K562 (cell line): ENCODE results near the gene PPP2R2B. TPM values are rescaled to one million over a fixed set of nuclear protein-coding genes. Genes with fewer than 3 reads are reported as not detected.

ENCODE experiments used
- ATAC-seq: fragments of 200-7000 bp; cut with Tn5 transposase; 3 replicates; pipeline ENCODE4 v1.9.1; 2020; ENCODE audit warnings: moderate library complexity
- BruUV-seq: library from RNA; stranded (reverse); fragments of 400-500 nt; replicated peaks from 2 replicates; lab custom pipeline; 2021; lab: Mats Ljungman, UMichigan
- CTCF ChIA-PET: fragments of 300-600 bp; formaldehyde crosslinking; extraction: SDS; loops from one replicate; lab custom pipeline; 2021; ENCODE audit warnings: low intra/inter-chr PET ratio; lab: Yijun Ruan, JAX
- POLR2A ChIA-PET: fragments of 300-600, 350-650 bp; sonication (Branson Sonifier 250); formaldehyde crosslinking; extraction: SDS; loops from one replicate; lab custom pipeline; 2021; ENCODE audit warnings: antibody characterized with exemption, inconsistent platforms; lab: Yijun Ruan, JAX
- DNase-seq, 4 experiments: peaks; one replicate each; pipeline versions ENCODE4 v3.0.0 to v3.0.0-alpha.2; 2011 to 2018; ENCODE audit warnings: low spot score in 3 of 4, mixed read lengths in 3 of 4; ENCODE audit errors: extremely low read depth in 1 of 4
- FAIRE-seq: peaks from 2 replicates; lab custom pipeline; 2011; peaks lifted over from hg19 to GRCh38; lab: Jason Lieb, UNC
- H2AFZ ChIP-seq: 2 replicates; pipeline ENCODE4 v1.6.0; 2011; ENCODE audit warnings: low read depth, low read length, control low read depth, inconsistent platforms
- H3K27ac ChIP-seq: fragments of 200-600 bp; 3 replicates; pipeline ENCODE4 v1.8.0; 2011; ENCODE audit warnings: low read depth, mild to moderate bottlenecking, control low read depth, inconsistent platforms, low read length, moderate library complexity, mixed read lengths; ENCODE audit errors: extremely low read depth
- H3K27me3 ChIP-seq, 2 experiments: fragments of 300-600 bp in 1 of 2; 2 replicates in 1 of 2; 3 replicates in 1 of 2; pipeline versions ENCODE4 v1.6.0 to v1.8.0; 2011; ENCODE audit warnings: inconsistent platforms in 2 of 2, low read length in 2 of 2, mild to moderate bottlenecking in 1 of 2, mixed read lengths in 1 of 2, moderate library complexity in 1 of 2; ENCODE audit not compliant: control insufficient read depth in 2 of 2, insufficient read depth in 2 of 2
- H3K36me3 ChIP-seq: fragments of 300-600 bp; 3 replicates; pipeline ENCODE4 v1.8.0; 2011; ENCODE audit warnings: mild to moderate bottlenecking, low read length, inconsistent platforms; ENCODE audit not compliant: control insufficient read depth, insufficient read depth
- H3K4me1 ChIP-seq, 2 experiments: fragments of 200-600 bp in 1 of 2; replicated peaks in 1 of 2; 2 replicates in 1 of 2; 3 replicates in 1 of 2; pipeline versions ENCODE4 v1.5.1 to v1.8.0; 2011; ENCODE audit warnings: inconsistent platforms in 2 of 2, low read length in 2 of 2, mild to moderate bottlenecking in 1 of 2, mixed read lengths in 1 of 2, moderate library complexity in 1 of 2; ENCODE audit not compliant: control insufficient read depth in 2 of 2, insufficient read depth in 2 of 2
- H3K4me2 ChIP-seq: 2 replicates; pipeline ENCODE4 v1.6.1; 2011; ENCODE audit warnings: low read length, control low read depth, inconsistent platforms, mixed read lengths; ENCODE audit not compliant: insufficient read depth
- H3K4me3 ChIP-seq: fragments of 200-600 bp; sonication (generic), shearing (Covaris generic); 2 replicates; pipeline ENCODE4 v1.5.1; 2016; ENCODE audit warnings: control low read depth, inconsistent platforms
- H3K79me2 ChIP-seq: fragments of 200-600 bp; 3 replicates; pipeline ENCODE4 v1.8.0; 2011; ENCODE audit warnings: low read length, inconsistent platforms; ENCODE audit not compliant: control insufficient read depth, insufficient read depth
- H3K9ac ChIP-seq, 2 experiments: 2 replicates each; pipeline versions ENCODE4 v1.6.0 to v1.6.1; 2011; ENCODE audit warnings: low read depth in 2 of 2, low read length in 2 of 2, control low read depth in 1 of 2, inconsistent platforms in 1 of 2, mild to moderate bottlenecking in 1 of 2, mixed read lengths in 1 of 2; ENCODE audit not compliant: insufficient read depth in 1 of 2
- H3K9me1 ChIP-seq: one replicate; pipeline ENCODE4 v1.6.0; 2011; ENCODE audit warnings: inconsistent platforms, mild to moderate bottlenecking, low read length, moderate library complexity; ENCODE audit not compliant: control insufficient read depth, insufficient read depth
- H3K9me3 ChIP-seq: replicated peaks from 2 replicates; pipeline ENCODE4 v1.5.1; 2011; ENCODE audit warnings: low read depth, low read length, inconsistent platforms; ENCODE audit not compliant: control insufficient read depth, insufficient read depth
- H4K20me1 ChIP-seq: replicated peaks from 2 replicates; pipeline ENCODE4 v1.6.1; 2011; ENCODE audit warnings: low read length, inconsistent platforms, mixed read lengths; ENCODE audit not compliant: control insufficient read depth, insufficient read depth
- HDAC2 ChIP-seq: fragments of 450-650 bp; IDR thresholded peaks from 2 replicates; pipeline ENCODE4 v1.6.1; 2016; ENCODE audit warnings: mild to moderate bottlenecking
- RBFOX2 ChIP-seq: fragments of 200-400 bp; formaldehyde crosslinking; IDR thresholded peaks from 2 replicates; pipeline ENCODE4 v1.6.1; 2017; ENCODE audit warnings: low read depth, mild to moderate bottlenecking, low read length, moderate library complexity
- ZNF232 ChIP-seq: sonication (generic); formaldehyde crosslinking; IDR thresholded peaks from 2 replicates; pipeline ENCODE4 v1.8.0; 2022; ENCODE audit warnings: mild to moderate bottlenecking, missing genetic modification reagents
- ZNF274 ChIP-seq: IDR thresholded peaks from 2 replicates; pipeline ENCODE4 v1.6.1; 2011; ENCODE audit warnings: low read depth, mild to moderate bottlenecking, low read length, moderate library complexity, borderline replicate concordance
- WGBS: fragments of 100-300 bp; shearing (Covaris generic); methylation state at CpG from one replicate; pipeline ENCODE4 v1.1.6; 2016; ENCODE audit warnings: low coverage, mixed read lengths; ENCODE audit not compliant: insufficient coverage; ENCODE audit errors: missing lambda C conversion rate; 5-methylcytosine and 5-hydroxymethylcytosine counted together
- in situ Hi-C: fragments of 300-500 bp; cut with MboI; formaldehyde crosslinking; loops from 4 replicates; pipeline ENCODE4 v1.15.0; 2018; ENCODE audit warnings: inconsistent platforms, mixed read lengths
- intact Hi-C: fragments of 100-400 bp; cut with micrococcal nuclease; formaldehyde crosslinking; loops from 2 replicates; pipeline ENCODE4 v1.14.2; 2022
- polyA plus RNA-seq, 8 experiments: library from polyadenylated mRNA; depleted of rRNA in 4 of 8; stranded (reverse) in 5 of 8; unstranded in 3 of 8; fragments of >200 nt; fragmentation: Nextera tagmentation in 2 of 8; fragmentation: Illumina TruSeq in 1 of 8; extraction: Ambion mirVana in 2 of 8; extraction: Trizol in 1 of 8; gene quantifications; 2 replicates each; pipeline versions ENCODE4 v1.2.1 to v1.2.3, GENCODE V29; 2011 to 2014; ENCODE audit warnings: inconsistent platforms in 1 of 8, missing spikeins in 1 of 8
- total RNA-seq, 7 experiments: library from RNA; depleted of rRNA in 6 of 7; stranded (reverse); fragments of >200 nt in 6 of 7; fragmentation: Illumina TruSeq in 2 of 7; extraction: Trizol in 2 of 7; gene quantifications; 2 replicates each; pipeline versions ENCODE4 v1.2.1 to v1.2.3, GENCODE V29; 2011 to 2021; ENCODE audit warnings: low replicate concordance in 1 of 7
- TF ChIP-seq, protein P1 (sequence below): fragments of 250-450 bp; sonication (Bioruptor Pico); IDR thresholded peaks from 2 replicates; pipeline ENCODE4 v1.4.0; 2020; ENCODE audit warnings: mild to moderate bottlenecking, moderate library complexity, borderline replicate concordance

PPP2R2B gene
- total and polyA plus RNA-seq, 9 of the 15 experiments (the other 6 are each of a cell fraction or from before 2014, with no cell fraction given): not detected

DNA sequence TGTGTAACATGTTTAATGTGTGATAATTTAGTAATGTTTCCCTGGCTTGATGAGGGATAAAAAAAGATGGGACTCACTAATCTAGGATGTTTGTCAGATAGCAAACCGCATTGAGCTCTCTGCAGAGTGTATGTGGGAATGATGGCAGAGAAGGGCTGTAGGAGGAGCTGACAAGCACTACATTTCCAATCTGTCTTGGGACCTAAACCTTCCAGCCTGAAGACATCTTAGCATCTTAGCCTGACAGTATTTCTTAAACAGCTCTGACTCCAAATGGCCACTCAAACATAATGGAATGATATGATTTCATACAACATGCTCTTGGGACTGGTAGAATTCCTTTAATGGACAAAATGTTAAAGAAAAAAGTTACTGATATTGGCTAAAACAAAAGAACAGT lies 116.7 kb downstream of the PPP2R2B start:
- WGBS: 5% methylated on average over 1 of the region's 1 CpG
- Histone ChIP-seq H2AFZ (no peak overlapping the region), H3K79me2 (no peaks in the 10 kb centered on the region), H3K4me3 (no peak overlapping the region), H3K9me1 (no peaks in the 10 kb centered on the region), H3K27ac (no peak overlapping the region), H3K9me3 (no peaks in the 10 kb centered on the region), H3K4me2 (no peak overlapping the region), H3K36me3 (no peaks in the 10 kb centered on the region), H3K27me3 (no peaks in the 10 kb centered on the region), H3K4me1 (no peaks in the 10 kb centered on the region), H4K20me1 (no peaks in the 10 kb centered on the region), H3K9ac (no peak overlapping the region)
- no peak for ATAC-seq
- BruUV-seq: no TSS peak
- in situ Hi-C loops (no loop called here), intact Hi-C loops (no loop called here)
- TF ChIP-seq ZNF232 (CRISPR knock-in tag): no peak
- TF ChIP-seq, protein P1, sequence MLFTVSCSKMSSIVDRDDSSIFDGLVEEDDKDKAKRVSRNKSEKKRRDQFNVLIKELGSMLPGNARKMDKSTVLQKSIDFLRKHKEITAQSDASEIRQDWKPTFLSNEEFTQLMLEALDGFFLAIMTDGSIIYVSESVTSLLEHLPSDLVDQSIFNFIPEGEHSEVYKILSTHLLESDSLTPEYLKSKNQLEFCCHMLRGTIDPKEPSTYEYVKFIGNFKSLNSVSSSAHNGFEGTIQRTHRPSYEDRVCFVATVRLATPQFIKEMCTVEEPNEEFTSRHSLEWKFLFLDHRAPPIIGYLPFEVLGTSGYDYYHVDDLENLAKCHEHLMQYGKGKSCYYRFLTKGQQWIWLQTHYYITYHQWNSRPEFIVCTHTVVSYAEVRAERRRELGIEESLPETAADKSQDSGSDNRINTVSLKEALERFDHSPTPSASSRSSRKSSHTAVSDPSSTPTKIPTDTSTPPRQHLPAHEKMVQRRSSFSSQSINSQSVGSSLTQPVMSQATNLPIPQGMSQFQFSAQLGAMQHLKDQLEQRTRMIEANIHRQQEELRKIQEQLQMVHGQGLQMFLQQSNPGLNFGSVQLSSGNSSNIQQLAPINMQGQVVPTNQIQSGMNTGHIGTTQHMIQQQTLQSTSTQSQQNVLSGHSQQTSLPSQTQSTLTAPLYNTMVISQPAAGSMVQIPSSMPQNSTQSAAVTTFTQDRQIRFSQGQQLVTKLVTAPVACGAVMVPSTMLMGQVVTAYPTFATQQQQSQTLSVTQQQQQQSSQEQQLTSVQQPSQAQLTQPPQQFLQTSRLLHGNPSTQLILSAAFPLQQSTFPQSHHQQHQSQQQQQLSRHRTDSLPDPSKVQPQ (CRISPR knock-in tag): no peak
- no peak for DNase-seq
- no peak for FAIRE-seq
- CTCF ChIA-PET: no interaction called here
- POLR2A ChIA-PET: no interaction called here

GRCh38 chr5:146758938-146759337 lies 119.6 kb downstream of the PPP2R2B start:
- Histone ChIP-seq H3K9me3 (no peaks in the 10 kb centered on the region), H3K4me2 (no peak overlapping the region), H3K36me3 (no peaks in the 10 kb centered on the region), H3K4me3 (no peak overlapping the region), H3K9me1 (no peaks in the 10 kb centered on the region), H3K4me1 (no peaks in the 10 kb centered on the region), H3K9ac (no peak overlapping the region), H3K27ac (no peak overlapping the region), H3K27me3 (no peaks in the 10 kb centered on the region), H2AFZ (no peak overlapping the region), H4K20me1 (no peaks in the 10 kb centered on the region), H3K79me2 (no peaks in the 10 kb centered on the region)
- ChIA-PET CTCF (no interaction called here), POLR2A (no interaction called here)
- FAIRE-seq (no peak), DNase-seq (no peak), ATAC-seq (no peak)
- TF ChIP-seq ZNF274 (no peak), HDAC2 (no peak), RBFOX2 (no peak)
- intact Hi-C loops (no loop called here), in situ Hi-C loops (no loop called here)
- BruUV-seq: no TSS peak
